HL-60/S4 (cell line): Measurements from ENCODE around the gene GUCA1A.
"Not testable (repeated sequence)": the region's sequence is repeated elsewhere in the genome, so short reads cannot be mapped to it uniquely, and the experiment has no call there.

ENCODE experiments used
- in situ Hi-C: fragments of 300-500 bp; cut with MboI; formaldehyde crosslinking; loops from 2 replicates; pipeline ENCODE4 v1.14.3; 2022; ENCODE audit warnings: low sequenced_read_pairs

GUCA1A gene

DNA sequence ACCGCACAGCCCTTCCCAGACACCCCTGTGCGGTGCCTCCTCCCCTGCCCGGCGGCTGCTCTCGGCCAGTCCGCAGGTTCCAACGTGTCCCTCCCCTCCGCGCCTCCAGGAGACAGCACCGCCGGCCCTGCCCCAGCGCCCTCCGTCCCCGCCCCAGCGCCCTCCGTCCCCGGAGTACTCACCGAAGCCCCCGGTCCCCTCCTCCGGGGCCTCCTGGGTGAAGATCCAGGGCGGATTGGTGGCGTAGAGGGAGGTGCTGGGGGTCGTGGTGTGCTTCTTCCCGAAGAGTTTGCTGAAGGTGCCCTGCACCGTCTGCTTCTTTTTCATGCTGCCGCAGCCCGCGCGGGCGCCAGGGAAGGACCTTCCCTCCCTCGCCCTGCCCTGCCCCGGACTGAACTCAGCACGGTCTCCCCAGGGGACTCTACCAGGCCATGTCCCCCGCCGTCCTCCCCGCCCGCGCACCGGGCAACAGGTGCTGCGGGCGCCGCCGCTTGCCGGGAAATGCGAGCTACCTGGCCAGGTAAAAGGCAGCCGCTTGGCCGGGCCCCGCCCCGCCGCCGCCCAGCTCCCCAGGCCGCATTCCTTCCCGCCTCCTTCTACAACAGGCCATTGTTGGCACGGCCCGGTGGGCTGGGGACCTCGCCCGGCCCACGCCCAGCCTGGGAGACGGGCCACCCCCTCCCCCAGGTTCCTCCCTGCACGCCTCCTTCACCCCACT lies 30.9 kb upstream of the GUCA1A start, which contains the start of gene C6orf132:
C6orf132 (minus strand) TSS at position 503 of the 718 bp plus-strand sequence; CDS start at position 327, 176 bp downstream.
- in situ Hi-C loops = no loop called here

DNA sequence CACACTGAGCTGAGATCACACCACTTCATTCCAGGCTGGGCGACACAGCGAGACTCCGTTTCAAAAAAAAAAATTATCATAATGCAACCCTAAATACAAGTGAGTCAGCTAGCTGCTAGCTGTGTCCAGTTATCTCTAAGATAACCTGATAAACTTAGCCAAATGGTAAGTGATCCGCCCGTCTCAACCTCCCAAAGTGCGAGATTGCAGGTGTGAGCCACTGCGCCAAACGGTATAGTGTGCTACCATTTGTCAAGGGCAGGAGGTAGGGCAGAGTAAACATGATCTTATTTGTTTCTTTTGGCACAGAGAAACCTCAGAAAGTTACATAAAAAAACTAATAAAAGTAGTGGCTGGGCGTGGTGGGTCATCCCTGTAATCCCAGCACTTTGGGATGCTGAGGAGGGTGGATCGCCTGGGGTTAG lies 26.0 kb upstream of the GUCA1A start:
- in situ Hi-C loops = no loop called here

GRCh38 chr6:42148058-42148457 lies 25.1 kb upstream of the GUCA1A start:
- in situ Hi-C loops = no loop called here

DNA sequence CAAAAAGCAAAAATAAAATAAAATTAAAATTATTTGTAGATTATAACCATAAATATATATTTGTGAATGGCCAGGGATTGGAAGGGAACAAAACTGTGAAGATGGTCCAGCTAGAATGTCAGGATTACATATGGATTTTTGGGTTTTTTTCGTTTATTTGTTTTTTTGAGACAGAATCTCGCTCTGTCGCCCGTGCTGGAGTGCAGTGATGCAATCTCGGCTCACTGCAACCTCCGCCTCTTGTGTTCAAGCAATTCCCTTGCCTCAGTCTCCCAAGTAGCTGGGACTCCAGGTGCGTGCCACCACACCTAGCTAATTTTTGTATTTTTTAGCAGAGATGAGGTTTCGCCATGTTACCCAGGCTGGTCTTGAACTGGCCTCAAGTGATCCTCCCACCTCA lies 22.9 kb upstream of the GUCA1A start:
- in situ Hi-C loops = no loop called here

DNA sequence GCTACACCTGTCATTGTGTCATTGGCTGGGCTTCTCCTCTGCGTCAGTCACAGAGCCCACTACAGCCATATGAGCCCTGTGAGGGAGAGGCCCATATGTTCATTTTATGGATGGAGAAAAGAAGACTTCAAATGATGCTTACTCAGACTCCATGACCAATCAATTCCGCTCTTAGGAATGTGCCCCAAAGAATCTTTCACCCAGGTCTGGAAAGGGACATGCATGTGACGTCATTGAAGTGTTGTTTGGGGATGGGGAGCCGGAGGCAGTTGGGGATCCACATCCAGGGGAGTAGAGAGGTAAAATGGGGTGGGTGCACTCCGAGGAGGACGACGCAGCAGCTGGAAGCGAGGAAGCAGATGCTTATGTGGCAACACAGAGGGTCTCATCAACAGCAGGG lies 21.1 kb upstream of the GUCA1A start:
- in situ Hi-C loops = no loop called here

- in situ Hi-C loops = not testable (repeated sequence)
Measured at GRCh38 chr6:42152528-42153213, 20.5 kb upstream of the GUCA1A start.

DNA sequence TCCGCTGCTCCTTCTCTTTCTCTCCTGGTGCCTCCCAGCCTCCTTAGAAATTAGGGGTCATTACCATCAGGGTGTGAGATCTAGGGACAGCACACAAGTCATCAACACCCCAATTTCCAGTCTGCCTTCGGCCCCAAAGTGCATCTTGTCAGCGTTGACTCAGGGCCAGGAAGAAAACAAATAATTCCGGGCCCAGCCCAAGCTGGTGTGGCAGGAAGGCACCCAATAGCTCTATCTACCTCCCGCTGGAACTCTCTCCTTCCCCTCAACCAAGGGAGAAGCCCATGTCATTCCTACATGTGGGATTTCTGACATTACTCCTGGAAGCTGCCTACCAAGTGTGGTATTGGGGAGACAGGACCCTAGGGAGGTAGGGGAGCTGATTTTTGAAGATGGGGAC lies 19.2 kb upstream of the GUCA1A start:
- in situ Hi-C loops = no loop called here

GRCh38 chr6:42154461-42155209 lies 18.5 kb upstream of the GUCA1A start:
- in situ Hi-C loops = no loop called here

- in situ Hi-C loops = no loop called here
Measured at GRCh38 chr6:42155293-42155692, 17.9 kb upstream of the GUCA1A start.

DNA sequence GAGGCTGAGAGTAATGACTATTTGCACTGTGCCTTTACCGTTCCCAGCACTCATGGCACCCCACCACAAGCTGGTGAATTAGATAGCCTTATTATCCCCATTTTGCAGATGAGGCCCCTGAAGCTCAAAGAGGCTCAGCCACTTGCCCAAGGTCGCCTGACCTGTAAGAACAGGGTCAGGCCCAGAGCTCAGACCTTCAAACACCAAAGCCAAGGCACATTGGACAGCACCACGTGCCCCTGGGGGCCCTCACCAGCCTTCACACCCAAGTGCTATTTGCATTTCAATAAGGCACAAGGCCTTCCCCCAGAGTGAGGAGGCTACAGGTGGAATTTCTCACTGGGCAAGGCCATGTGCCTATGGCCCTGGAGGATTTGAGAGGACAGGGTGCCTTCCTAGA lies 16.5 kb upstream of the GUCA1A start:
- in situ Hi-C loops = no loop called here

DNA sequence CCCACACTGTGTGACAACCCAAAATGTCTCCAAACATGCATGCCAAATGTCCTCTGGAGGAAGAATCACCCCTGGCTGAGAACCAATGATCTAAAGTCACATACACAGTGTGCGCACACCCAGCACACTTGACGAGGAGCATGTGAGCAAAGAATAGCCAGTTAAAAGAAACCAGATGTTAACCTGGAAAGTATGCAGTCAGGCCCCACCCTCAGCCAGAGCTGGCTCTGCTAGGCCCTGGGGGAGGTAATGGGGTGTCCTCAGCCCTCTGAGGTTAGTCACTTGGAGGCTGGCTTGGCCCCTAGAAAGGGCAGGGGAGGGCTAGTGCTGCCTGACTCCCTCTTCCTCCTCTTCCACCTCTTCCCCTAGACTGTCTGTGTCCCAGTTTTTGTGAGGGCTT lies 15.2 kb upstream of the GUCA1A start:
- in situ Hi-C loops = no loop called here

- in situ Hi-C loops = no loop called here
Measured at GRCh38 chr6:42158631-42159030, 14.5 kb upstream of the GUCA1A start.

- in situ Hi-C loops = no loop called here
Measured at GRCh38 chr6:42159431-42160024, 13.6 kb upstream of the GUCA1A start.

DNA sequence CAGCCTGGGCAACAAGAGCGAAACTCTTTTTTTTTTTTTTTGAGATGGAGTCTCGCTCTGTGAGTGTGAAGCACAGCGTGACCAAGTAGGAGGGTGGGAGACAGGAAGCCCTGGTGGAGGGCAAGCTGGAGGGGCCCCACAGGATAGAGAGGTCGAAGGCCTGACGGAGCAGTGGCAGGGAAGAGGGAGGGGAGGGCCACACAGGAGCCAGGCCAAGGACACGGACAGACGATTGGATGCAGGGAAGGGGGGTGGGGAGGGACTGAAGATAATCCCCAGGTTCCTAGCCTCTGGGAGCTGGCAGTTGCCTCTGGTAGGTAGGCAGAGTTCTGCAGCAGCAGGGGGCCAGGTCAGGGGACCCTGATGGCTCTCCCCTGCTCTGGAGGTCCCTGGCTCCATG lies 10.8 kb upstream of the GUCA1A start:
- in situ Hi-C loops = no loop called here

GRCh38 chr6:42162812-42163211 lies 10.4 kb upstream of the GUCA1A start:
- in situ Hi-C loops = no loop called here

- in situ Hi-C loops = no loop called here
Measured at GRCh38 chr6:42163981-42164380, 9.2 kb upstream of the GUCA1A start.

DNA sequence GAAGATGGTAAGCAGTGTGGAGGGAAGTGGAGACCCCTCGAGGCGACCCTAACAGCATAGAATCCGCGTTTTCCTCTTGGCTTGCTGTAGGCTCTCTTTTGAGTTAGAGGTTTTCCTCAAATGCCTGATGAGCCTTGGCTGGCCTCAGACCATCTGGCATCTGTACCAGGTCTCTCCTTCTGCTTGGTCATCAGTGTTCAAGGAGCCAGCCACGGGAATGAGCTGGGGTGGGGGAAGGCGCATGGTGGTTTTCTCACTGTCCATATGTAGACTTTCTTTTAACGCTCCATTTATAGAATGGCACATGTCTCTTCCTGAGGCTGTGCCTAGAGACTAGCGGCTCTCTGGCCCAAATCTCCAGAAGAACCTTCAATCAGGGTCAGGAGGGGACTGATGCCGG lies 8.1 kb upstream of the GUCA1A start:
- in situ Hi-C loops = no loop called here

DNA sequence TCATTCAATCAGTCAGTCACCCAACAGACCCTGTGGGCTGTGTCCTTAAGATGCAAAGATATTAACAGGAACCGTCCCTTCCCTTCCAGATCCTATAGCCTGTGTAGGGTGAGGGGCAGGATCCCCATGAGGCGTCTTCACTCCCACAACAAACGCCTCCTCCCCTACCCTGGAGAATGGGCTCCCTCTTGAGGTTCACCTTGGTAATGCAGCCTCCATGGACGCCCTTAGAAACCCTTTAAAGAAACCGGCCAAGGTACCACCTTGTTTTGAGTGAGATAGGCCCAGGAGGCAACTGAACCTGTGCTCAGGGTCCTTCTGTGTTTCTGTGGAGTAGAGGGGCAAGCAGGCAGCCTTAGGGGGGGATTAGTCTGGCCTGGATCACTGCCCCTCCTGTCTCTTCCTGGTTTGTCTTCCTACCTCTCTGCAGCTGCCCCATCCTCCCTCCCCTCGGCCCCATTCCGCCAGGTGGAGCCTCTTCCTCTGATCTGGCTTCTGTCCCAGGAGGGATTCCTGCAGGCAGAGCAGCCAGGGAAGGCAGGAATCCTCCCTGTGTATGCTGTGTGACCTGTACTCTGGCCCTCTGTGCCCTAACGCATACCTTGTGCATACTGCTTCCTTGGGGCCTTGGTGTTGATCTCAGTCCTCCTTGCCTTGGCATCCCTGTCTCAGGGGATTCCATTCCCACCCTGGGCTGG lies 6.6 kb upstream of the GUCA1A start:
- in situ Hi-C loops = no loop called here

- in situ Hi-C loops = no loop called here
Measured at GRCh38 chr6:42168650-42169049, 4.5 kb upstream of the GUCA1A start.

- in situ Hi-C loops = not testable (repeated sequence)
Measured at GRCh38 chr6:42169780-42170179, 3.4 kb upstream of the GUCA1A start.
